ENCODE data around the gene GALNT10. TPM values are rescaled to one million over a fixed set of nuclear protein-coding genes. Genes with fewer than 3 reads are reported as not detected.

GALNT10 gene
- total RNA-seq, 1 donor from 2014 or later = 23.5 TPM

DNA sequence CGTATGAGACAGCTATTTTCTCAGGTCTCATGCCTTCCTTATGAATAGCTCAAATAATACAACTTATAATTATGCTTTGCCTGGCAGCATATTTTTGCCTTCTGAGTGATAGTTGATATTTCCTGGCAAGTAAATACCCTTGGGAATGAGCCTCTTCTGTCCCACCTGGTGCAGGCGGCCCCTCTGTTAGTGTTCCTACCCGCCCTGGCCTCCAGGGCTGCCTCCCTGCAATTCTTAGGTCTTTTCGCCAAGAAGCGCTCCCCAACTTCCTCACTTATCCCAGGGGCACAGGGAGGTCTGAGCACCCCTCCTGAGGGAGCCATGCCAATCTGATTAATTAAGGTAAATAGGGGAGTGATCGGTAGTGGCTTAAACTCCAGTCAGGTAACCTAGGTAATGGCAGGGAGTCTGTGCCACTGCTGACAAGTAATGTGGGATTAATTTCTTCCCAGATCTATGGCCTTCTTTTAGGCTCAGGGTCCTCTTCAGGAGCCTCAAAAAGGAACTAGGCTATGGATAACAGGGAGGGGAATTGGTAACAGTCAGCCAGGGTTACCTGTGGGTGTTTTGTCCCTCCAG lies 81.5 kb downstream of the GALNT10 start:
- no peak for DNase-seq (ENCODE audit: low read depth)
- H3K4me3 ChIP-seq (ENCODE audit: low read depth, low read length) = no peak overlapping the region
- TF ChIP-seq, protein P1, sequence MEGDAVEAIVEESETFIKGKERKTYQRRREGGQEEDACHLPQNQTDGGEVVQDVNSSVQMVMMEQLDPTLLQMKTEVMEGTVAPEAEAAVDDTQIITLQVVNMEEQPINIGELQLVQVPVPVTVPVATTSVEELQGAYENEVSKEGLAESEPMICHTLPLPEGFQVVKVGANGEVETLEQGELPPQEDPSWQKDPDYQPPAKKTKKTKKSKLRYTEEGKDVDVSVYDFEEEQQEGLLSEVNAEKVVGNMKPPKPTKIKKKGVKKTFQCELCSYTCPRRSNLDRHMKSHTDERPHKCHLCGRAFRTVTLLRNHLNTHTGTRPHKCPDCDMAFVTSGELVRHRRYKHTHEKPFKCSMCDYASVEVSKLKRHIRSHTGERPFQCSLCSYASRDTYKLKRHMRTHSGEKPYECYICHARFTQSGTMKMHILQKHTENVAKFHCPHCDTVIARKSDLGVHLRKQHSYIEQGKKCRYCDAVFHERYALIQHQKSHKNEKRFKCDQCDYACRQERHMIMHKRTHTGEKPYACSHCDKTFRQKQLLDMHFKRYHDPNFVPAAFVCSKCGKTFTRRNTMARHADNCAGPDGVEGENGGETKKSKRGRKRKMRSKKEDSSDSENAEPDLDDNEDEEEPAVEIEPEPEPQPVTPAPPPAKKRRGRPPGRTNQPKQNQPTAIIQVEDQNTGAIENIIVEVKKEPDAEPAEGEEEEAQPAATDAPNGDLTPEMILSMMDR (conservative IDR thresholded peaks at IDR 0.05; ENCODE audit: low read depth, low read length) = no peak

DNA sequence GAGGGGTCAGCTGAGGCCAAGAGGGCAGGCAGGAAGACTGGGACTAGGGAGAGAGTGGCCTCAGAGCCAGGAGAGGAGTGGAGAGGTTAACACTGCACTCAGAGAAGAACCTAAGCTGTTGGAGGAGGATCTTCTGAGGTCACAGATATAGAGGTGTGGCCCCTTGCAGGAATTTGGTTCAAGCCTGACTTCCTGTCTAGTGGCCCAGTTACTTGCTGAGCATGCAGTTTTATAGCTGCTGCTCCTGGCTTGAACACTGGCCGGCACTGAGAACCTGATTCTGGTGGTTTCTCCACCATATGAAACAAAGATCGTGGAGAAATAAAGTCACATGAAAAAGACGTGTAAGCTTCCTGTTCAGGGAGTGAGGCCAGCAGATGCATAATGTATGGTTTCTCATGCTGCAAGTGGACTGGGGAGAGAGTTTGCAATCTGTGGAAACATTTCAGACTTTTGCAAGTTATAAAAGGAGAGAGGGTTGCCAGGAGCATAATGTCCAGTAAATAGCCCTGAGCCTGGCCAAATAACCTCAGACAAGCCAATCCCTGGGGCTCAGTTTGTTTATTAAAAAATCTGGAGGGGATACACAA lies 82.6 kb downstream of the GALNT10 start:
- DNase-seq (ENCODE audit: low read depth) = no peak
- TF ChIP-seq, protein P1 (conservative IDR thresholded peaks at IDR 0.05; ENCODE audit: low read depth, low read length) = no peak
- no peak overlapping the region for H3K4me3 ChIP-seq (ENCODE audit: low read depth, low read length)

DNA sequence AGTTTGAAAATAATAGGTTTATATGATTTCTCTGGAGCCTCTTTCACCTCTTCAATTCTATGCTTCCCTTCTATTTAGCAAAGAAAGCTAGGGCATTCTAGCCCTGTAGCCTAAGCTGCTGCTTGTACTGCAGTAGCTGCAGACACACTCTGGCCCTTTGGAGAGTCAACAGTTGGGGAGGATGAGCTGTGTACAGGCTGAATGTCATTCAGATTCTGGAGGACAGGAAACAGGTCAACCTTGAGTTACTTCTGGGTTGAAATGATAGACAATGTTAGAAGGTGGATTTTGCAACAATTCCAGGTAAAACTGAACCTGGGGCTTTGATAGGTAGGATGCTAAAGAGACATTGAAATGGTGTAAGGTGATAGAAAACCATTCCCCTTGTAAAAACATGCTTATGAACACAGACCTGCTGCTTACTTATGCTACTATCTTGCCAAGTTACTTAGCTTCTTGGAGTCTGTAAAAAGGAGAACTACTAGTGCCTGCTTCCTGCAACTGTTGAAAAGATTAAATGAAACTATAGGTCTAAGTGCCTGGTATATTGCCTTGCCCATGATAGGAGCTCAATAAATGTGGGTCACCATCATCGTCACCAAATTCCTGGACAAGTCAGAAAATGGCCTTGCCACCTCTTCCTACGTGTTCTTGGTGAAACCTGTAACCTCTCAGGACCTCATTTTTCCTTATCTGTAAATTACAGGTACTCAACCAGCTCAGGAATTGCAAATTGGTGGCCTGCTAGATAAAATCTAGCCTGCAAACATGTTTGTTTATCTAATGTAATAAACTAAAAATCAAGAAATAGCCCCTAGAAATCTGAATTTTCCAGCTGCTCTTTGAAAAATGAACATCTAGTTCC lies 83.7 kb downstream of the GALNT10 start:
- no peak for DNase-seq (ENCODE audit: low read depth)
- TF ChIP-seq, protein P1 (conservative IDR thresholded peaks at IDR 0.05; ENCODE audit: low read depth, low read length) = no peak
- H3K4me3 ChIP-seq (ENCODE audit: low read depth, low read length) = no peak overlapping the region

DNA sequence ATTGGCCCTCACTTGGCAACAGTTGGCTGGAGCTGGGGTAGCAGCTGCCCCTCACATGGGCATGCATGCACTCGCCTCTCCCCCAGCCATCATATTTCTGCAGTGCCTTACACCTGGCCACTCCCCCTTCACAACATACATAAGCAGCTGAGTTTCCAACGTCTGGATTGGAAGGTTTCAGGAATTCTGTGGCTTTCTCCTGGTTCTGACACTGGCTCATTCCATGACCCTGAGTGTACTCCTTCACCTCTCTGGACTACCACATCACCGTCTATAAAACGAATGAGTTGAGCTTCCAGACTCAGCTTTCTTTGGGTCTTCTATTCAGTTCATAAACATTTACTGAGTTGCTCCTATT lies 84.3 kb downstream of the GALNT10 start:
- no peak overlapping the region for H3K4me3 ChIP-seq (ENCODE audit: low read depth, low read length)
- TF ChIP-seq, protein P1 (conservative IDR thresholded peaks at IDR 0.05; ENCODE audit: low read depth, low read length) = no peak
- no peak for DNase-seq (ENCODE audit: low read depth)

DNA sequence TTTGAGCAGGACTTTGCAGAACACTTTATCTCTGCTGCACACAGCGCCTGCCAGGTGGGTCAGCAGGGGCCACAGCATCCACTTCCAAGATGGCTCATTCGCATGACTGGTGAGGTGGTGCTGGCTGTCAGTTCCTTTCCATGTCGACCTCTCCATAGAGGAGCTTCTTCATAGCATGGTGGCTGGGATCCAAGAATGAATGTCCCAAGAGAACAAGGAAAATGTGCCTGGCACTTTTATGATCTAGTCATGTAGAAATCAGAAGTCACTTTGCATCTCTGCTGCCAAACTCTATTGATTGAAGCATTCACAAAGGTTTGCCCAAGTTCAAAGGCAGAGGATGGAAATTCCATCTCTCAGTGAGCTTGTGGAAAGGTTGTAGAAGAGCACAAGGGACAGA lies 85.0 kb downstream of the GALNT10 start:
- DNase-seq (ENCODE audit: low read depth) = no peak
- TF ChIP-seq, protein P1 (conservative IDR thresholded peaks at IDR 0.05; ENCODE audit: low read depth, low read length) = no peak
- no peak overlapping the region for H3K4me3 ChIP-seq (ENCODE audit: low read depth, low read length)

DNA sequence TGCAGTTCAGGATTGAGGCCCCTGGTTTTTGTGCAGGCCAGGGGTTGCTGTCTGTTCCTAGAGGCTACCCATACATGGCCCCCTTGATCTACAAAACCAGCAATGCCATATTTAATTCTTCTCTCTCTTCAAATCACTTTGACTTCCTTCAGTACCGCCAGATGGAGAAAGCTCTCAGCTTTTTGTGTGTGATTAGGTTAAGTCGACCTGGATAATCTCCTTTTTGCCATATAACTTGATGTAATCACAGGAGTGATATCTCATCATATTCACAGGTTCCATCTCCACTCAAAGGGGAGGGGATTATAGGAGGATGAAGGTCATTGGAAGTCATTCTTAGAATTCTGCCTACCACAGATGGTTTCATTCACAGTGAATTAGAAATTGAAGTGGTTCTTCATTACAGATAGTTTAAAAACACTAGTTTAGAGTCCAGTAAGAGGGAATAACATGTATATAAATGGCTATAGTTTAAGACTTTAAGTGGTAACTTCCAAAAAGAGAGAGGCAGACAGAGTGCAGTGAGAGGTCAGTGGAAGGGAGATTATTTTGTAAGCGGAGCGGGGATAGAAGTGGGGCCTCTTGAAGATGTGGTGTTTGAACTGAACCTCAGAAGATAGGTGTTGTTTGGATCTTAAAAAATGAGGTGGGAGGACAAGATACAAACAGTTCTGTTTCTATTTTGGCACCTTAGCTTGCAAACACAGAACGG lies 85.9 kb downstream of the GALNT10 start:
- no peak for DNase-seq (ENCODE audit: low read depth)
- TF ChIP-seq, protein P1 (conservative IDR thresholded peaks at IDR 0.05; ENCODE audit: low read depth, low read length) = no peak
- H3K4me3 ChIP-seq (ENCODE audit: low read depth, low read length) = no peak overlapping the region
